RWPE2 (cell line): Measurements from ENCODE around the gene AK8.

Experiments used
- ATAC-seq: fragments of 200-7000 bp; cut with Tn5 transposase; 3 replicates; pipeline ENCODE4 v1.9.1; 2021; ENCODE audit warnings: low read depth
- DNase-seq: peaks from one replicate; pipeline ENCODE4 v3.0.0-alpha.2; 2020; ENCODE audit warnings: low spot score
- H3K27ac ChIP-seq: fragments of 450-650 bp; 2 replicates; pipeline ENCODE4 v1.5.1; 2017; ENCODE audit warnings: mild to moderate bottlenecking; ENCODE audit not compliant: poor library complexity, severe bottlenecking
- H3K27me3 ChIP-seq: fragments of 250-450 bp; sonication (Bioruptor Pico); 2 replicates; pipeline ENCODE4 v1.5.1; 2021; ENCODE audit warnings: mild to moderate bottlenecking, moderate library complexity; ENCODE audit not compliant: insufficient read depth, poor library complexity, severe bottlenecking
- H3K36me3 ChIP-seq: fragments of 250-450 bp; sonication (Bioruptor Pico); 2 replicates; pipeline ENCODE4 v1.5.1; 2020; ENCODE audit warnings: low read depth, mild to moderate bottlenecking, moderate library complexity
- H3K4me1 ChIP-seq: fragments of 250-450 bp; sonication (Bioruptor Pico); 2 replicates; pipeline ENCODE4 v1.5.1; 2021; ENCODE audit warnings: mild to moderate bottlenecking, moderate library complexity; ENCODE audit not compliant: insufficient read depth, poor library complexity, severe bottlenecking
- H3K4me3 ChIP-seq: fragments of 250-450 bp; sonication (Bioruptor Pico); 2 replicates; pipeline ENCODE4 v1.5.1; 2021; ENCODE audit warnings: mild to moderate bottlenecking, moderate library complexity; ENCODE audit not compliant: severe bottlenecking
- H3K9me3 ChIP-seq: fragments of 250-450 bp; sonication (Bioruptor Pico); 2 replicates; pipeline ENCODE4 v1.5.1; 2021; ENCODE audit warnings: mild to moderate bottlenecking, moderate library complexity; ENCODE audit not compliant: severe bottlenecking
- TF ChIP-seq, protein P1 (sequence below): fragments of 450-650 bp; IDR thresholded peaks from one replicate; pipeline ENCODE4 v1.5.1; 2017; ENCODE audit warnings: mild to moderate bottlenecking, moderate library complexity; ENCODE audit not compliant: poor library complexity, severe bottlenecking

Gene AK8

DNA sequence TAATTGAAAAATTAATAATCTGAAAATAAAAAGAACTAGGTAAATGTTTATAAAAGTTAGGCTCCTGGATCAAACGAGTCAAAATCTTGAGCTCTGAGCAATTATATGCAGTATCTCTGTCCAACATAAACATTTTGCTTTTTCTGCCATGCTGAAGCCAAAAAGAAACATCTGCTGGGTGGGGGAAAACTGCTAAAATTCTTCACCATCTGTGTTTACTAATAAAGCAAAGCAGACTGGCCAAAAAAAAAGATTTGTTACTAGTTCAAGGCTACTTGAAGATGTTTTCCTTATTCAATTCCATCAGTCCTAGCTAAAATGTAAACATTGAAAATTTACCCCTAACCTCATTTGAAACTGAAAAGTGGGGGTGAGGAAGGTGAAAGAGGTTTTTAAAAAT lies 178.1 kb downstream of the AK8 start:
- Histone ChIP-seq H3K27ac (no peak overlapping the region), H3K9me3 (peaks cover 18% of the 10 kb centered on the region), H3K4me3 (no peak overlapping the region), H3K4me1 (no peaks in the 10 kb centered on the region), H3K36me3 (no peaks in the 10 kb centered on the region), H3K27me3 (no peaks in the 10 kb centered on the region)
- DNase-seq: no peak
- no peak for ATAC-seq
- TF ChIP-seq, protein P1, sequence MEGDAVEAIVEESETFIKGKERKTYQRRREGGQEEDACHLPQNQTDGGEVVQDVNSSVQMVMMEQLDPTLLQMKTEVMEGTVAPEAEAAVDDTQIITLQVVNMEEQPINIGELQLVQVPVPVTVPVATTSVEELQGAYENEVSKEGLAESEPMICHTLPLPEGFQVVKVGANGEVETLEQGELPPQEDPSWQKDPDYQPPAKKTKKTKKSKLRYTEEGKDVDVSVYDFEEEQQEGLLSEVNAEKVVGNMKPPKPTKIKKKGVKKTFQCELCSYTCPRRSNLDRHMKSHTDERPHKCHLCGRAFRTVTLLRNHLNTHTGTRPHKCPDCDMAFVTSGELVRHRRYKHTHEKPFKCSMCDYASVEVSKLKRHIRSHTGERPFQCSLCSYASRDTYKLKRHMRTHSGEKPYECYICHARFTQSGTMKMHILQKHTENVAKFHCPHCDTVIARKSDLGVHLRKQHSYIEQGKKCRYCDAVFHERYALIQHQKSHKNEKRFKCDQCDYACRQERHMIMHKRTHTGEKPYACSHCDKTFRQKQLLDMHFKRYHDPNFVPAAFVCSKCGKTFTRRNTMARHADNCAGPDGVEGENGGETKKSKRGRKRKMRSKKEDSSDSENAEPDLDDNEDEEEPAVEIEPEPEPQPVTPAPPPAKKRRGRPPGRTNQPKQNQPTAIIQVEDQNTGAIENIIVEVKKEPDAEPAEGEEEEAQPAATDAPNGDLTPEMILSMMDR: no peak

DNA sequence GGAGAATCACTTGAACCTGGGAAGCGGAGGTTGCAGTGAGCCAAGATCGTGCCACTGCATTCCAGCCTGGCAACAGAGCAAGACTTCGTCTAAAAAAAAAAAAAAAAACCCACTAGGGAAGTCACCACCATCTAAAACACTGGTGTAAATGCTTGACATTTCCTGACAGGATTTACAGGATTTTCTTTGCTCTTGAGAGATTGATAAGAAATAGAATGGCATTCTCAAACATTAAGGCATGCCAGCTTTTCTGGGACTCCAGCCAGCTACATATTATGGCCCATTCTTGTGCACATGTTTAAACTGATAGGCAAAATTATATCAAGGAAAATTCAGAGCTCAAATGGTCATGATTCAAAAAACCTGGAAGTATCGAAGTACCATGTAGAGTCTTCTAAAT lies 179.1 kb downstream of the AK8 start:
- ATAC-seq (no peak), DNase-seq (no peak)
- Histone ChIP-seq H3K27ac (no peak overlapping the region), H3K9me3 (peaks cover 18% of the 10 kb centered on the region), H3K4me3 (no peak overlapping the region), H3K36me3 (no peaks in the 10 kb centered on the region), H3K27me3 (no peaks in the 10 kb centered on the region), H3K4me1 (no peaks in the 10 kb centered on the region)
- TF ChIP-seq, protein P1: no peak

DNA sequence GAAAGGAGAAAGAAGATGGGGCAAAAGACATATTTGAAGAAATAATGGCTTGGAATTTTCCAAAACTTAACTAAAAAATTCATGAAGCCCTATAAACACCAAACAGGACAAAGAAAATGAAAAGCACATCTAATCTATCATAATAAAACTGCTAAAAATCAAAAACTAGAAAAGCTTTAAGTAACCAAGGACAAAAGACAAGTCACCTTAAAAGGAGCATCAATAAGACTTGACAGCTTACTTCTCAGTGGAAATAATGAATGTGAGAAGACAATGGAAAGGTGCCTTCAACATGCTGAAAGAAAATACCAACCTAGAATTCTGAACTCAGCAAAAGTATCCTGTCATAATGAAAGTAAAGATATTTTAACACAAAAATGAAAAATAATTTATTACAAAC lies 180.9 kb downstream of the AK8 start:
- Histone ChIP-seq H3K27me3 (no peaks in the 10 kb centered on the region), H3K4me3 (no peak overlapping the region), H3K4me1 (no peaks in the 10 kb centered on the region), H3K9me3 (peaks cover 14% of the 10 kb centered on the region), H3K27ac (no peak overlapping the region), H3K36me3 (peaks cover 4% of the 10 kb centered on the region; the same call in 1 of the 2 replicates)
- DNase-seq (no peak), ATAC-seq (no peak)
- TF ChIP-seq, protein P1: no peak

DNA sequence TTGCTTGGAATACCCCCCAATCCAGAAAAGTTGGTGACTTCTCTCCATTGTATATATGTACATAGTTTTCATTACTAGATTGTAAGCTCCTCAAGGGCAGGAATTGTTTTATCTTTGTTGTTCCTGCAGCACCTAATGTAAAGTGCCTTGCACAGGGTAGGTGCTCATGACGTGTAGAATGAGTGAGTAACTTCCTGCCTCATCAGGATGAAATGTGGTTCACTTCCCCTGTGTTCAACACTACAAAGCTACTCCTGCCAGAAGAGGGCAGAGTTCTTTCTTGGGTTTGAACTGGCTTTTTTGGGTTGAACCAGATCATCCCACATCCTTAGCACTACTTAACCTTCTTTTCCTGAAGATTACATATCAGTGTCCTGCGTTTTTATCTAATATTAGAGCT lies 183.9 kb downstream of the AK8 start:
- no peak for ATAC-seq
- H3K27me3 ChIP-seq: no peaks in the 10 kb centered on the region
- H3K27ac ChIP-seq: no peak overlapping the region
- peaks cover 29% of the 10 kb centered on the region for H3K36me3 ChIP-seq
- H3K4me1 ChIP-seq: no peaks in the 10 kb centered on the region
- peaks cover 11% of the 10 kb centered on the region for H3K9me3 ChIP-seq
- TF ChIP-seq, protein P1: no peak
- no peak for DNase-seq
- H3K4me3 ChIP-seq: no peak overlapping the region

DNA sequence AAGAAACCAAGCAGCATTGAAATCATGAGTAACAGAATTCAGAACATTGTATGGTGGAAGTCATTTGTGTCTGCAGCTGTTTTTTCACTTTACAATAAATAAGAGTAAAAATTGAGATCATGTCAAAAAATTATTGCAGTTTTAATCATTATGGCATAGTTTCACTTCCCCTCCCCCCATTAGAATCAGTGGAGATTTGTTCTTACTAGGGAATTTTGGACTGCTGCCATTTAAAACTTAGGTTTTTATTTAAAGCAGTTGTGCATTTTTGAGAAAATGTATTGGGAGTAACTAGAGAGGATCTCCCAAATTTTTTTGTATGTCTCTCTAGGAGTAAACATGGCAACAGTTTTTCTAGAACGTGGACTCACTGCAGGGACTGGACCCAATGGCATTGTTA lies 187.4 kb downstream of the AK8 start:
- H3K4me1 ChIP-seq: no peaks in the 10 kb centered on the region
- no peak overlapping the region for H3K4me3 ChIP-seq
- DNase-seq (no peak), ATAC-seq (no peak)
- H3K36me3 ChIP-seq: peaks cover 60% of the 10 kb centered on the region
- TF ChIP-seq, protein P1: no peak
- no peak overlapping the region for H3K27ac ChIP-seq
- no peaks in the 10 kb centered on the region for H3K27me3 ChIP-seq
- no peaks in the 10 kb centered on the region for H3K9me3 ChIP-seq
